Measurements from ENCODE around the gene MYO5A. TPM values are rescaled to one million over a fixed set of nuclear protein-coding genes. Genes with fewer than 3 reads are reported as not detected.

Gene MYO5A
- total RNA-seq, 1 experiment from 2014 or later = 17.6 TPM

- TF ChIP-seq, protein P1, sequence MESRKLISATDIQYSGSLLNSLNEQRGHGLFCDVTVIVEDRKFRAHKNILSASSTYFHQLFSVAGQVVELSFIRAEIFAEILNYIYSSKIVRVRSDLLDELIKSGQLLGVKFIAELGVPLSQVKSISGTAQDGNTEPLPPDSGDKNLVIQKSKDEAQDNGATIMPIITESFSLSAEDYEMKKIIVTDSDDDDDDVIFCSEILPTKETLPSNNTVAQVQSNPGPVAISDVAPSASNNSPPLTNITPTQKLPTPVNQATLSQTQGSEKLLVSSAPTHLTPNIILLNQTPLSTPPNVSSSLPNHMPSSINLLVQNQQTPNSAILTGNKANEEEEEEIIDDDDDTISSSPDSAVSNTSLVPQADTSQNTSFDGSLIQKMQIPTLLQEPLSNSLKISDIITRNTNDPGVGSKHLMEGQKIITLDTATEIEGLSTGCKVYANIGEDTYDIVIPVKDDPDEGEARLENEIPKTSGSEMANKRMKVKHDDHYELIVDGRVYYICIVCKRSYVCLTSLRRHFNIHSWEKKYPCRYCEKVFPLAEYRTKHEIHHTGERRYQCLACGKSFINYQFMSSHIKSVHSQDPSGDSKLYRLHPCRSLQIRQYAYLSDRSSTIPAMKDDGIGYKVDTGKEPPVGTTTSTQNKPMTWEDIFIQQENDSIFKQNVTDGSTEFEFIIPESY (IDR thresholded peaks at IDR 0.05; ENCODE audit: extremely low read depth, insufficient replicate concordance, low read length) = no peak
- no peak for TF ChIP-seq RAD21 (IDR thresholded peaks at IDR 0.05; ENCODE audit: low read depth)
- no peak for TF ChIP-seq ATF3 (IDR thresholded peaks at IDR 0.05)
- TF ChIP-seq EGR1 (IDR thresholded peaks at IDR 0.05; ENCODE audit: low read depth) = no peak
- TF ChIP-seq CBX3 (IDR thresholded peaks at IDR 0.05; ENCODE audit: low read depth) = no peak
- TF ChIP-seq POLR2A (IDR thresholded peaks at IDR 0.05; ENCODE audit: borderline replicate concordance, extremely low read depth, insufficient read depth, insufficient read length) = no peak
Observed at GRCh38 chr15:52523647-52524046, 5.0 kb downstream of the MYO5A start (continued).

DNA sequence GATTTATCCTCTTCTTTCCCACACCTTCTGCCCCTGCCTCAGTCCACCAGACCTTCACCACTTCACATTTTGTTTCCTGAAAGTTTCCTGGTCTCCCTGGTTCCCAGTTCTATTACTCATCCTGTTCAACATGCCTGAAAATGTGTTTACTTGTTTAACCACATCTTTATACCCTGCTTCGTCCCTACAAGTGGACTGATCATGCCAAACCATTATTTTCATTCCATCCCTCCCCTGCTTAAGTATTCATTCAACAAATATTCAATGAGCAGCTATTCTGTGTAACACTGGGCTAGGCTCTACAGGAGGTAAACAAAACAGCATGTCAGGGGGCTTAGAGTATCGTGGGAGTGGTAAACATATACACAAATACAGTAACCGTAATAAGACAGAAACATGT is 5.5 kb downstream of the MYO5A start:
- ATAC-seq = no peak
- H3K27ac ChIP-seq (ENCODE audit: low read depth, low read length) = no peak overlapping the region
- intact Hi-C loops (cut with micrococcal nuclease) = no loop called here
- POLR2A ChIA-PET = no interaction called here
- no peak overlapping the region for H3K4me3 ChIP-seq (replicated peaks in 1 of 2; ENCODE audit: low read depth in 1 of 2, low read length in 2 of 2)
- no peak overlapping the region for H3K9ac ChIP-seq (ENCODE audit: low read length)
- no TSS peak for BruUV-seq (replicated peaks)
- H3K9me3 ChIP-seq (ENCODE audit: control insufficient read depth in 1 of 2, insufficient read depth in 1 of 2, low read depth in 1 of 2, low read length in 2 of 2) = no peaks in the 10 kb centered on the region
- no peaks in the 10 kb centered on the region for H3K36me3 ChIP-seq (ENCODE audit: control insufficient read depth in 1 of 2, insufficient read depth in 2 of 2, low read length in 2 of 2)
- H4K20me1 ChIP-seq (ENCODE audit: insufficient read depth) = no peaks in the 10 kb centered on the region
- peaks cover 7% of the 10 kb centered on the region for H3K79me2 ChIP-seq (ENCODE audit: insufficient read depth, low read length)
- no peak overlapping the region for H3K4me2 ChIP-seq (ENCODE audit: low read length)
- CTCF ChIA-PET = no interaction called here
- H3K4me1 ChIP-seq (ENCODE audit: control insufficient read depth in 1 of 2, insufficient read depth in 2 of 2, low read length in 2 of 2) = peaks cover 0 to 15% of the 10 kb centered on the region in 2 experiments; a peak in 2 of 4 replicates
- DNase-seq (ENCODE audit: low read depth, low spot score) = no peak
- RAD21 ChIA-PET (ENCODE audit: low non-redundant PET in 1 of 2, low total read pairs in 2 of 2, uncharacterized antibody in 2 of 2, unreplicated experiment in 2 of 2) = no interaction called here
- no peaks in the 10 kb centered on the region for H3K27me3 ChIP-seq (ENCODE audit: insufficient read depth, low read length)
- H3K9me2 ChIP-seq (ENCODE audit: insufficient read depth) = no peaks in the 10 kb centered on the region
- no peak overlapping the region for H2AFZ ChIP-seq (ENCODE audit: low read depth, low read length, poor library complexity, severe bottlenecking)
- TF ChIP-seq ELF1 (IDR thresholded peaks at IDR 0.05; ENCODE audit: borderline replicate concordance, low read depth) = no peak
- TF ChIP-seq SP1 (IDR thresholded peaks at IDR 0.05; ENCODE audit: low read depth) = no peak
- TF ChIP-seq, protein P2, sequence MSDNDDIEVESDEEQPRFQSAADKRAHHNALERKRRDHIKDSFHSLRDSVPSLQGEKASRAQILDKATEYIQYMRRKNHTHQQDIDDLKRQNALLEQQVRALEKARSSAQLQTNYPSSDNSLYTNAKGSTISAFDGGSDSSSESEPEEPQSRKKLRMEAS (IDR thresholded peaks at IDR 0.05) = no peak
- TF ChIP-seq EZH2 (IDR thresholded peaks at IDR 0.05) = no peak
- no peak for TF ChIP-seq ZNF274 (IDR thresholded peaks at IDR 0.05; ENCODE audit: low read depth, low read length)
- TF ChIP-seq CEBPB (IDR thresholded peaks at IDR 0.05; ENCODE audit: low read depth) = no peak
- no peak for TF ChIP-seq EZH2phosphoT487 (IDR thresholded peaks at IDR 0.05; ENCODE audit: borderline replicate concordance)
- TF ChIP-seq SRF (IDR thresholded peaks at IDR 0.05; ENCODE audit: low read depth) = no peak
- no peak for TF ChIP-seq CBX3 (IDR thresholded peaks at IDR 0.05; ENCODE audit: low read depth)
- TF ChIP-seq, protein P1 (IDR thresholded peaks at IDR 0.05; ENCODE audit: extremely low read depth, insufficient replicate concordance, low read length) = no peak
- no peak for TF ChIP-seq EGR1 (IDR thresholded peaks at IDR 0.05; ENCODE audit: low read depth)
- no peak for TF ChIP-seq TCF7L2 (IDR thresholded peaks at IDR 0.05; ENCODE audit: borderline replicate concordance, extremely low read depth, insufficient read depth, insufficient read length)
- no peak for TF ChIP-seq FOSL1 (IDR thresholded peaks at IDR 0.05; ENCODE audit: low read depth)
- no peak for TF ChIP-seq POLR2AphosphoS5 (IDR thresholded peaks at IDR 0.05; ENCODE audit: low read depth, low read length)
- TF ChIP-seq RAD21 (IDR thresholded peaks at IDR 0.05; ENCODE audit: low read depth) = no peak
- TF ChIP-seq YY1 (IDR thresholded peaks at IDR 0.05; ENCODE audit: extremely low read depth, insufficient replicate concordance, low read depth, low read length) = no peak
- no peak for TF ChIP-seq ZFX (IDR thresholded peaks at IDR 0.05)

Measured in HCT116 (cell line).